Measurements from ENCODE around the gene ERVK3-1. TPM values are rescaled to one million over a fixed set of nuclear protein-coding genes. Genes with fewer than 3 reads are reported as not detected.

The ERVK3-1 gene
- total and polyA plus RNA-seq, 2 of the 8 experiments (the other 6 are each of a cell fraction or from before 2014, with no cell fraction given), result 29.9 to 31.5 TPM

DNA sequence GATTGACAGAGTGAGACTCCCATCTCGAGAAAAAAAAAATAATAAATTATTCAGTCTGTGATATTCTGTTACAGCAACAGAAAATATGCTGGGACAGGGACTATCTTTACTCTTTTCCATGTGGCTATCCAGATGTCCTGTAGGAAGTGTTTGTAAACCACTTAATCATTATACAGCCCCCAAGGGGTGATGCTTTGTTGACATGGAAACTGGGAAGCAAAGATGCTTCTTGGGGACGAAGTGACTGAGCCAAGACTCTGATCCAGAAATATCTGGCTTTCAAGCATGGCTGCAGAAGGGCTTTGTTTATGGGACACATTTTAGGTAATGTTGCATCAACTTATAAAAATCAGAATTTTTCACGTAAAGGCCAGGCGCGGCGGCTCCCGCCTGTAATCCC lies 21.0 kb upstream of the ERVK3-1 start (continued):
- TF ChIP-seq BCL11A (IDR thresholded peaks at IDR 0.05; ENCODE audit: low read depth in 2 of 2, low read length in 2 of 2), result no peak
- no peak for TF ChIP-seq CHD2 (IDR thresholded peaks at IDR 0.05; ENCODE audit: low read length)
